Activated T-cell treated with anti-CD3 and anti-CD28 coated beads for 4 hours (primary cell): Measurements from ENCODE around the gene KCNN4.
A peak's percentile ranks its signal among the peaks of the same experiment; 100 is the strongest.
"Not testable (repeated sequence)": the region's sequence is repeated elsewhere in the genome, so short reads cannot be mapped to it uniquely, and the experiment has no call there.

Experiments used
- DNase-seq: peaks from one replicate; pipeline ENCODE4 v3.0.0-alpha.2; 2020

The KCNN4 gene

GRCh38 chr19:43774103-43774939 is 6.5 kb downstream of the KCNN4 start:
- no peak for DNase-seq

GRCh38 chr19:43773725-43774102 is 7.1 kb downstream of the KCNN4 start:
- no peak for DNase-seq

GRCh38 chr19:43769256-43769655 is 11.5 kb downstream of the KCNN4 start:
- no peak for DNase-seq

GRCh38 chr19:43768273-43769050 is 12.3 kb downstream of the KCNN4 start:
- no peak for DNase-seq

GRCh38 chr19:43767818-43768217 is 13.0 kb downstream of the KCNN4 start:
- DNase-seq = no peak

- DNase-seq = no peak
Measured at GRCh38 chr19:43767316-43767715, 13.5 kb downstream of the KCNN4 start.

GRCh38 chr19:43766755-43767043 is 14.1 kb downstream of the KCNN4 start:
- no peak for DNase-seq

GRCh38 chr19:43765109-43765876 is 15.5 kb downstream of the KCNN4 start:
- peak; percentile 64 for DNase-seq

- DNase-seq = not testable (repeated sequence)
Measured at GRCh38 chr19:43764684-43765083, 16.1 kb downstream of the KCNN4 start.

GRCh38 chr19:43763473-43763939 is 17.3 kb downstream of the KCNN4 start:
- no peak for DNase-seq

- no peak for DNase-seq
Measured at GRCh38 chr19:43762814-43763213, 18.0 kb downstream of the KCNN4 start.

- no peak for DNase-seq
Measured at GRCh38 chr19:43760941-43761340, 19.8 kb downstream of the KCNN4 start.

- no peak for DNase-seq
Measured at GRCh38 chr19:43759515-43759914, 21.3 kb downstream of the KCNN4 start.

GRCh38 chr19:43755256-43755801 is 25.4 kb downstream of the KCNN4 start:
- DNase-seq = peak; percentile 68

GRCh38 chr19:43754503-43755255 is 26.1 kb downstream of the KCNN4 start, which contains the start of gene SMG9:
Gene SMG9 (minus strand): TSS chr19:43754962. CDS start chr19:43750741, 4,221 bp downstream.
- peak; percentile 97 for DNase-seq

- DNase-seq = no peak
Measured at GRCh38 chr19:43754253-43754502, 26.6 kb downstream of the KCNN4 start.

GRCh38 chr19:43752287-43752875 is 28.4 kb downstream of the KCNN4 start:
- no peak for DNase-seq

- DNase-seq = no peak
Measured at GRCh38 chr19:43751466-43752220, 29.1 kb downstream of the KCNN4 start.

GRCh38 chr19:43749898-43750297 is 30.9 kb downstream of the KCNN4 start:
- DNase-seq = no peak

GRCh38 chr19:43749152-43749551 is 31.6 kb downstream of the KCNN4 start:
- no peak for DNase-seq

- no peak for DNase-seq
Measured at GRCh38 chr19:43748685-43749084, 32.1 kb downstream of the KCNN4 start.
